OCI-LY3 (cell line): ENCODE measurements around the gene NRDC.

ENCODE experiments used
- H2AFZ ChIP-seq: fragments of 200-600, 300-600 bp; shearing (Covaris generic); 2 replicates; pipeline ENCODE4 v1.6.0; 2014; ENCODE audit warnings: antibody characterized with exemption, low read depth, low read length
- H3K27ac ChIP-seq: fragments of 200-600, 300-600 bp; sonication (generic); 2 replicates; pipeline ENCODE4 v1.5.1; 2014; ENCODE audit warnings: mild to moderate bottlenecking, low read length, moderate library complexity, mixed read lengths
- H3K27me3 ChIP-seq: fragments of 200-600, 300-600 bp; sonication (generic); 2 replicates; pipeline ENCODE4 v1.6.1; 2014; ENCODE audit warnings: low read depth, low read length, mixed read lengths
- H3K36me3 ChIP-seq: fragments of 200-600, 300-600 bp; sonication (generic); replicated peaks from 2 replicates; pipeline ENCODE3; 2014; ENCODE audit warnings: low read depth, low read length, mixed read lengths
- H3K4me1 ChIP-seq: fragments of 300-600, 200-600 bp; sonication (generic); 2 replicates; pipeline ENCODE4 v1.6.1; 2014; ENCODE audit warnings: low read length, mixed read lengths
- H3K4me2 ChIP-seq: fragments of 200-600, 300-600 bp; sonication (generic); 2 replicates; pipeline ENCODE4 v1.6.1; 2014; ENCODE audit warnings: low read length, mixed read lengths
- H3K4me3 ChIP-seq: fragments of 300-600, 200-600 bp; sonication (generic); 2 replicates; pipeline ENCODE4 v1.5.1; 2014; ENCODE audit warnings: antibody characterized with exemption, mild to moderate bottlenecking, low read length, moderate library complexity
- H3K79me2 ChIP-seq: fragments of 300-600, 200-600 bp; shearing (Covaris generic); 2 replicates; pipeline ENCODE4 v1.6.1; 2014; ENCODE audit warnings: mild to moderate bottlenecking, low read length, mixed read lengths
- H3K9ac ChIP-seq: fragments of 300-600, 200-600 bp; shearing (Covaris generic); 2 replicates; pipeline ENCODE4 v1.6.0; 2014; ENCODE audit warnings: mild to moderate bottlenecking, low read length, moderate library complexity
- H3K9me3 ChIP-seq: fragments of 200-600, 300-600 bp; shearing (Covaris generic); 2 replicates; pipeline ENCODE4 v1.6.1; 2014; ENCODE audit warnings: low read length, mixed read lengths; ENCODE audit not compliant: insufficient read depth
- H4K20me1 ChIP-seq: fragments of 200-600, 300-600 bp; sonication (generic); 2 replicates; pipeline ENCODE4 v1.6.1; 2016; ENCODE audit warnings: low read length, mixed read lengths; ENCODE audit not compliant: insufficient read depth
- EZH2phosphoT487 ChIP-seq: fragments of 200-600 bp; shearing (Covaris generic); IDR thresholded peaks from 2 replicates; pipeline ENCODE4 v1.6.1; 2018; ENCODE audit warnings: antibody characterized with exemption, mixed run types, low read depth
- TF ChIP-seq, protein P1 (sequence below): fragments of 200-600, 300-600 bp; sonication (generic); IDR thresholded peaks from 2 replicates; pipeline ENCODE4 v1.5.1; 2014; ENCODE audit warnings: antibody characterized with exemption, low read length, low read depth

The NRDC gene

DNA sequence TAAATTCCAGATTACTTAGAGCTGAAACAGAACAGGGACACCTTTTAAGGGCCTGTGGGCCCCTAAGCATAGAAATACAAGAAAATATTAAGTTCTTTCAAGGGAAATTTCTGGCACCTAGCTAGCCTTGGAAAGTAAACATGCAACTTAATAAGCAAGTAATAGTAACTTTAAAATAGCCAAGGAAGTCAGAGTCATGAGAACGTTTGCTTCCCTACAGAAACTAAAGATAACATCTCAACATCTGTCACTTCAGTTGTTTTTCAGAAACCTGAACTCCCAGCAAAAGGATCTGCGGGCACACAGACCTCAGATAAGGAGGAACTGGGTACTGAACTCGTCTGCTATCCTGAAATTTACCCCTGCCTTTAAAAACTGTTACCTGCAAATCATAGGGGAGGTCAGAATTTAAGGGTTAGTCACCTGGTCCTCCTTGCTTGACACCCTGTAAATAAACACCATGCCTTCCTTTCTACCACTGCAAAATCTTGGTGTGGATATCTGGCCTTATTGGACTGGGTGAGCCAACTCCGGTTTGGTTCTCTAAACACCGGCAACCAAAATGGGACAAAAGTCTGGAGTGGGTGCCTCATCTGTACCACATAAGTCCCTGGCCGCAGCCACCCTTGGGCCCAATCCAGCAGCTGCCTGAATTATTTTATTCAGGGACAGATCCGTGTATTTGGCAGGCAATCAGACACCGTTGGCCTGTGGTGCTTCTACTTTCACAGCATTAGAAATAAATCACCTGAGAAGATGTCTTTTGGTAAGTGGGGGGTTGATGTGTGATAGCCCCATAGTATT is 27.9 kb downstream of the NRDC start:
- Histone ChIP-seq H3K9me3 (no peaks in the 10 kb centered on the region), H3K4me3 (no peak overlapping the region), H3K27me3 (no peaks in the 10 kb centered on the region), H4K20me1 (no peaks in the 10 kb centered on the region), H3K36me3 (no peaks in the 10 kb centered on the region), H3K79me2 (peaks cover 14% of the 10 kb centered on the region), H3K9ac (no peak overlapping the region), H3K4me1 (no peaks in the 10 kb centered on the region), H3K27ac (no peak overlapping the region), H2AFZ (no peak overlapping the region), H3K4me2 (no peak overlapping the region)
- TF ChIP-seq, protein P1, sequence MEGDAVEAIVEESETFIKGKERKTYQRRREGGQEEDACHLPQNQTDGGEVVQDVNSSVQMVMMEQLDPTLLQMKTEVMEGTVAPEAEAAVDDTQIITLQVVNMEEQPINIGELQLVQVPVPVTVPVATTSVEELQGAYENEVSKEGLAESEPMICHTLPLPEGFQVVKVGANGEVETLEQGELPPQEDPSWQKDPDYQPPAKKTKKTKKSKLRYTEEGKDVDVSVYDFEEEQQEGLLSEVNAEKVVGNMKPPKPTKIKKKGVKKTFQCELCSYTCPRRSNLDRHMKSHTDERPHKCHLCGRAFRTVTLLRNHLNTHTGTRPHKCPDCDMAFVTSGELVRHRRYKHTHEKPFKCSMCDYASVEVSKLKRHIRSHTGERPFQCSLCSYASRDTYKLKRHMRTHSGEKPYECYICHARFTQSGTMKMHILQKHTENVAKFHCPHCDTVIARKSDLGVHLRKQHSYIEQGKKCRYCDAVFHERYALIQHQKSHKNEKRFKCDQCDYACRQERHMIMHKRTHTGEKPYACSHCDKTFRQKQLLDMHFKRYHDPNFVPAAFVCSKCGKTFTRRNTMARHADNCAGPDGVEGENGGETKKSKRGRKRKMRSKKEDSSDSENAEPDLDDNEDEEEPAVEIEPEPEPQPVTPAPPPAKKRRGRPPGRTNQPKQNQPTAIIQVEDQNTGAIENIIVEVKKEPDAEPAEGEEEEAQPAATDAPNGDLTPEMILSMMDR = no peak
- TF ChIP-seq EZH2phosphoT487 = no peak

DNA sequence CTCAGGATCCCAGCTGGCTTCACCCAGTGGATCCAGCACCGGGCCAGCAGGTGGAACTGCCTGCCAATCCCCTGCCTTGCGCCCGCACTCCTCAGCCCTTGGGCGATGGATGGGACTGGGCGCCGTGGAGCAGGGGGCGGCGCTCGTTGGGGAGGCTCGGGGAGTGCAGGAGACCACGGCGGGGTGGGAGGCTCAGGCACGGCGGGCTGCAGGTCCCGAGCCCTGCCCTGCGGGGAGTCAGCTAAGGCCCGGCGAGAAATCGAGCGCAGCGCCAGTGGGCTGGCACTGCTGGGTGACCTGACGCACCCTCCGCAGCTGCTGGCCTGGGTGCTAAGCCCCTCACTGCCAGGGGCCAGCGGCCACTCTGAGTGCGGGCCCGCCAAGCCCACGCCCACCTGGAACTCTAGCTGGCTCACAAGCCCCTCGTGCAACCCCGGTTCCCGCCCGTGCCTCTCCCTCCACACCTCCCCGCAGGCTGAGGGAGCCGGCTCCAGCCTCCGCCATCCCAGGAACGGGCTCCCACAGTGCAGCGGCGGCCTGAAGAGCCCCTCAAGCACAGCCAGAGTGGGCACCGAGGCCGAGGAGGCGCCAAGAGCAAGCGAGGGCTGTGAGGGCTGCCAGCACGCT is 31.1 kb downstream of the NRDC start:
- no peak overlapping the region for H3K4me2 ChIP-seq
- peaks cover 22% of the 10 kb centered on the region for H3K79me2 ChIP-seq

DNA sequence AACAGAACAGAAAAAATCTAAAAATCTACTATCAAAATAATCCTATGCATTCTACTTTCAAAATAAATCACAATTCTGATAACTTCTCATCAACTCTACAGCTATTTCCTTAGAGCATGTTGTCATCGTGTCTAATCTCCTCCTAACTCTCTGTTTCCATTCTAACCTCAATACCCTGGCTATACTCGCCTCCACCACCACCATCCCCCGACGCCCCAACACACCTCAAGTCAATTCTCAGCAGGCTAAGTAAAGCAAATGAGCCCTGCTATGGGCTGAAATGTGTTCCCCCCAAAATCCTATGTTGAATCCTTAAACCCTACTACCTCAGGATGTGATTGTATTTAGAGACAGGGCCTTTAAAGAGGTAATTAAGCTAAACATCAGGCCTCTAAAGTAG is 34.6 kb downstream of the NRDC start:
- H3K9ac ChIP-seq = no peak overlapping the region
- no peaks in the 10 kb centered on the region for H4K20me1 ChIP-seq
- H3K36me3 ChIP-seq = no peaks in the 10 kb centered on the region
- H3K4me2 ChIP-seq = no peak overlapping the region
- no peaks in the 10 kb centered on the region for H3K9me3 ChIP-seq
- no peak for TF ChIP-seq EZH2phosphoT487
- TF ChIP-seq, protein P1 = no peak
- H3K27ac ChIP-seq = no peak overlapping the region
- H3K4me1 ChIP-seq = no peaks in the 10 kb centered on the region
- H2AFZ ChIP-seq = no peak overlapping the region
- H3K4me3 ChIP-seq = no peak overlapping the region
- H3K79me2 ChIP-seq = peaks cover 16% of the 10 kb centered on the region
- H3K27me3 ChIP-seq = no peaks in the 10 kb centered on the region

More for the DNA sequence above, 31.1 kb downstream of the NRDC start:
- no peak for TF ChIP-seq EZH2phosphoT487
- TF ChIP-seq, protein P1 = no peak
- H3K9ac ChIP-seq = no peak overlapping the region
- H3K9me3 ChIP-seq = no peaks in the 10 kb centered on the region
- no peaks in the 10 kb centered on the region for H3K4me1 ChIP-seq
- H3K27ac ChIP-seq = no peak overlapping the region
- no peaks in the 10 kb centered on the region for H3K27me3 ChIP-seq
- no peak overlapping the region for H2AFZ ChIP-seq
- no peak overlapping the region for H3K4me3 ChIP-seq
- H3K36me3 ChIP-seq = no peaks in the 10 kb centered on the region
- H4K20me1 ChIP-seq = no peaks in the 10 kb centered on the region

DNA sequence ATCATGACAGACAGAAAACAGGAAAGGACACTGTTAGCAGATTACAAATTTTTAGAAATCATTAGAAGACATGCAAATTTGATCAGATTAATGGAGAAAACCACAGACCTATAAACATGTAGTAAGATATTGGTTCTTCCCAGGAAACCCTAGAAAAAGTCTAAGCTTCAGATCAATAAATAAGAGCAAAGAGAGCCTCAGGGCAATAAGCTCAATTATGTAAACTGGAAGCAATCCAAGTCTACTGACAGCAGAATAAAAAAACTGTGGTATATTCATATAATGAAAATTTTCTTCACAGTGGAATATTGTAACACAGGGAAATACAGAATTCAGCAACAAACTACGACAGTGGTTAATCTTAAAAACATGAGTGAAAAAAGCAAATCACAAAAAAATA is 36.3 kb downstream of the NRDC start:
- H2AFZ ChIP-seq = no peak overlapping the region
- no peaks in the 10 kb centered on the region for H3K36me3 ChIP-seq
- no peaks in the 10 kb centered on the region for H4K20me1 ChIP-seq
- H3K79me2 ChIP-seq = peaks cover 9% of the 10 kb centered on the region
- no peak overlapping the region for H3K4me2 ChIP-seq
- TF ChIP-seq, protein P1 = no peak
- TF ChIP-seq EZH2phosphoT487 = no peak
- H3K27me3 ChIP-seq = no peaks in the 10 kb centered on the region
- H3K27ac ChIP-seq = no peak overlapping the region
- H3K9ac ChIP-seq = no peak overlapping the region
- no peaks in the 10 kb centered on the region for H3K9me3 ChIP-seq
- no peaks in the 10 kb centered on the region for H3K4me1 ChIP-seq
- H3K4me3 ChIP-seq = no peak overlapping the region
